Karpas-422 (cell line): ENCODE results near the gene TTBK1. TPM values are rescaled to one million over a fixed set of nuclear protein-coding genes. Genes with fewer than 3 reads are reported as not detected.

ENCODE experiments used
- DNase-seq: peaks from one replicate; pipeline ENCODE4 v3.0.0-alpha.2; 2015
- H2AFZ ChIP-seq: fragments of 200-600 bp; sonication (generic); 2 replicates; pipeline ENCODE4 v1.6.1; 2014; ENCODE audit warnings: antibody characterized with exemption, low read length, mixed read lengths
- H3K27ac ChIP-seq: fragments of 200-600 bp; sonication (generic); 2 replicates; pipeline ENCODE4 v1.5.1; 2014; ENCODE audit warnings: mild to moderate bottlenecking, low read length, moderate library complexity
- H3K27me3 ChIP-seq: fragments of 200-600 bp; sonication (generic); 2 replicates; pipeline ENCODE4 v1.6.1; 2014; ENCODE audit warnings: low read length, mixed read lengths
- H3K36me3 ChIP-seq: fragments of 200-600 bp; sonication (generic); 2 replicates; pipeline ENCODE4 v1.6.1; 2014; ENCODE audit warnings: low read length, mixed read lengths; ENCODE audit not compliant: insufficient read depth
- H3K4me1 ChIP-seq: fragments of 200-600 bp; sonication (generic); 2 replicates; pipeline ENCODE4 v1.6.1; 2014; ENCODE audit warnings: mild to moderate bottlenecking, low read length, mixed read lengths
- H3K4me2 ChIP-seq: fragments of 200-600 bp; sonication (generic); 2 replicates; pipeline ENCODE4 v1.6.1; 2014; ENCODE audit warnings: low read length, low read depth, mild to moderate bottlenecking; ENCODE audit not compliant: poor library complexity, severe bottlenecking
- H3K4me3 ChIP-seq: fragments of 200-600 bp; sonication (generic); 2 replicates; pipeline ENCODE4 v1.5.1; 2014; ENCODE audit warnings: mild to moderate bottlenecking, antibody characterized with exemption, low read length, mixed read lengths
- H3K79me2 ChIP-seq: fragments of 200-600 bp; sonication (generic); 2 replicates; pipeline ENCODE4 v1.6.1; 2014; ENCODE audit warnings: mild to moderate bottlenecking, low read length, mixed read lengths
- H3K9ac ChIP-seq: fragments of 200-600 bp; sonication (generic); 2 replicates; pipeline ENCODE4 v1.6.0; 2014; ENCODE audit warnings: low read length
- H3K9me2 ChIP-seq: fragments of 200-600 bp; sonication (generic), shearing (Covaris generic); replicated peaks from 2 replicates; pipeline ENCODE4 v1.6.0; 2014; ENCODE audit warnings: mild to moderate bottlenecking, low read length, moderate library complexity; ENCODE audit not compliant: insufficient read depth
- H3K9me3 ChIP-seq: fragments of 300-700, 200-600 bp; sonication (generic); 2 replicates; pipeline ENCODE4 v1.6.1; 2014; ENCODE audit warnings: low read length, mixed read lengths
- H4K20me1 ChIP-seq: fragments of 200-600 bp; sonication (generic); 2 replicates; pipeline ENCODE4 v1.6.1; 2014; ENCODE audit warnings: mild to moderate bottlenecking, antibody characterized with exemption, low read length, low read depth; ENCODE audit not compliant: insufficient read depth
- total RNA-seq: library from RNA; depleted of rRNA; stranded (reverse); fragments of >200 nt; shearing (Covaris generic); gene quantifications from 2 replicates; pipeline ENCODE4 v1.2.3, GENCODE V29; 2014; ENCODE audit warnings: low replicate concordance

Gene TTBK1
- total RNA-seq, 1 experiment from 2014 or later = 0.34 TPM

DNA sequence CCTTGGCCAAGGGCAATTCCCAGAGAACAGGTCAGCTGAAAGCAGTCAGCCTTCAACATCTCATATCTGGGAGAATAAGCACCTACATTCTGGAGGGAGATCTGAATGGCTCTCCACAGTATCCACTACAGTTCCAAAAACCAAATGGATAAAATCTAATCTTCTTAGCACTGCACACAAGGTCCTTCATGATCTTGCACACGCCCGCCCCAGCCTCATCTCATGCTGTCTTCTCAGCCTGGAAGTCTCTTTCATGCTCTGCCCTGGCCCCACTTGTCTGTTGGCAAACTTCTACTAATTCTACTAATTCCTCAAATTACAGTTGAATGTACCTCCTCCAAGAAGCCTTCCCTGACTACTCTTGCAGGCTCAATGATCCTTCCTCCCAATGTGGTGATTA, 1.8 kb upstream of the TTBK1 start:
- Histone ChIP-seq H3K4me1 (peaks cover 15% of the 10 kb centered on the region), H3K79me2 (no peaks in the 10 kb centered on the region), H3K4me3 (no peak overlapping the region), H3K9ac (0 out of 2 replicates have a peak overlapping the region, but pooled peaks have one; percentile 29), H2AFZ (no peak overlapping the region), H3K36me3 (no peaks in the 10 kb centered on the region), H3K27me3 (no peaks in the 10 kb centered on the region), H3K9me2 (no peaks in the 10 kb centered on the region), H4K20me1 (no peaks in the 10 kb centered on the region), H3K27ac (no peak overlapping the region), H3K4me2 (no peak overlapping the region), H3K9me3 (no peaks in the 10 kb centered on the region)
- no peak for DNase-seq

- H3K9me3 ChIP-seq = no peaks in the 10 kb centered on the region
- H3K9me2 ChIP-seq = no peaks in the 10 kb centered on the region
- H3K4me1 ChIP-seq = peaks cover 29% of the 10 kb centered on the region
- H4K20me1 ChIP-seq = no peaks in the 10 kb centered on the region
- no peak for DNase-seq
- no peak overlapping the region for H2AFZ ChIP-seq
- H3K4me2 ChIP-seq = no peak overlapping the region
- H3K27me3 ChIP-seq = no peaks in the 10 kb centered on the region
- H3K9ac ChIP-seq = no peak overlapping the region
- no peak overlapping the region for H3K4me3 ChIP-seq
- H3K27ac ChIP-seq = no peak overlapping the region
- no peaks in the 10 kb centered on the region for H3K79me2 ChIP-seq
- H3K36me3 ChIP-seq = no peaks in the 10 kb centered on the region
These were observed 512 bp downstream of the TTBK1 start for GRCh38 chr6:43243664-43244321.

DNA sequence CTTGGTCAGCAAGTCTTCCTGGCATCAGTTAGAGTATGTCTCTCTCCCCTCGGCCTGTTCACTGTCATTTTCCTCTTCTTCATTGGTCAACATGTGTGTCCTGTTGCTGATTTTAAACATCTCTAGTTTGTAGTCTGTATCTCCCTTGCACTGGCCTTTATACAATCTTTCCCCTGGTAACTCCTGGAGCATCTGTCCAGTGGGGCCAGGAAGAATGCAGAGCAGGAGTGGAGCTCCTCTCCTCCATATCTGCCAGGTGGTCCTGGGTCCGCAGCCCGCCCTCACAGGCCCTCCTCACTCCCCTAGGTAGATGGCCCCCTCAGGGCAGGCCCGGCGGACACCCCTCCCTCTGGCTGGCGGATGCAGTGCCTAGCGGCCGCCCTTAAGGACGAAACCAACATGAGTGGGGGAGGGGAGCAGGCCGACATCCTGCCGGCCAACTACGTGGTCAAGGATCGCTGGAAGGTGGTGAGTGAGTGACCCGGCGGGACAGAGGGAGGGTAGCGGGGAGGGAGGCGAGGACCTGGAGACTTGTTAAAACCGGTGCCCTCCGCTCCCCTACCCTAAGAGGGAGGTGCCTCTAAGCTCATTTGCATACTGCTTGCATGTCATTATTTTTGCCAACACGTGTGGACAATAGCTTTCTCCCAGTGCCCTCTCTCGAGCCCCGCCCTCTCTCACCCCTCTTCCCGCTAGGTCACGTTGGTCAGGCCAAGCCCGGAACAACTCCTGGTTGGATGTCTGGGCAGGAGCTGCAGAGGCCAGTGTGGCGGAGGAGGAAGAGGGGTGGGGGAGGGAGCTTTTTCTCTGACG, 3.2 kb downstream of the TTBK1 start:
- Histone ChIP-seq H3K79me2 (no peaks in the 10 kb centered on the region), H3K4me1 (peaks cover 33% of the 10 kb centered on the region), H3K9me2 (no peaks in the 10 kb centered on the region), H2AFZ (peak overlapping the region; percentile 92), H3K27me3 (no peaks in the 10 kb centered on the region), H3K9me3 (no peaks in the 10 kb centered on the region), H4K20me1 (no peaks in the 10 kb centered on the region), H3K27ac (no peak overlapping the region), H3K9ac (peak overlapping the region; percentile 74), H3K4me3 (peak overlapping the region; percentile 77), H3K36me3 (no peaks in the 10 kb centered on the region), H3K4me2 (peak overlapping the region; percentile 95)
- peak; percentile 91 for DNase-seq

DNA sequence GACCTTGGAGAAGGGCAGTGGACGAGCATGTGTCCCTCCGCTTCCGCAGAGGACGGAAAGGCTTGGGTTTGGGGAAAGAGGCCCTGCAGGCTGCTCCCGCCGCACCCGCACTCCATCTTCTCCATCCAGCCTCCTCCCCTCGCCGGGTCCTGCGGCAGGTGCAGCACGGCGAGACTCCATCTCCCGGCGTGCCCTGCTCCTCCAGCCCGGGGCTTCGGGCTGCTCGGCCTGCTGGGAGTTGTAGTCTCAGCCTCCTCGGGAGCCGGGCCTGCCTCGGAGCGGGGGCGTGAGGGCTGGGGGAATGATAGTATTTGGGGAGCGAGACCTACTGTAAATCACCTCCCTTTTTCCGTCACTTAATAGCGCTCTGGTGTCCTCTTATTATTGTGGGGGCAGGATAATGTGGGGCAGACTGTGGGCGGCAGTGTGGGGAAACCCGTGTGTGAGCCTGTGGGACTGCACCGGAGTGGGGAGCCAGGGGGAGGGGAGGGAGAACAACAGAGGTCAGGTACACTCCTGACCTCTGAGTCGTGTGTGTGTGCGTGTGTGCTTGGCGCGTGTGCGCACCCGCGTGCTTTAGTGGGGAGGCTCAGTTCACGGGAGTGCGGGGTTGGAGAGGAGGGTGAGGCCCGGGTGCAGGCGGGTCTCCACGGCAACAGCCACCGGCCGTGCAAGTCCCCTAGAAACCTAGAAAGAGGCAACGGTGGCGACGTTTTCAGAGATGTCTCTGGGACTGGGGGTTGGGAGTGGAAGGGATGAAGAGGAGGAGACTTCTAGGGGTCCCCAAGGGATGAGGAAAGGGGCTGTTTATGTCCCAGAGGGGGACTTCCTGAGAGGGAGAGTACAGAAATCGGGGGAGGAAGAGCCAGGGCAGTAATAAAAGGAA, 4.1 kb downstream of the TTBK1 start:
- H2AFZ ChIP-seq = peak overlapping the region; percentile 92
- peak overlapping the region; percentile 95 for H3K4me2 ChIP-seq
- no peaks in the 10 kb centered on the region for H3K36me3 ChIP-seq
- no peaks in the 10 kb centered on the region for H3K9me3 ChIP-seq
- peaks cover 33% of the 10 kb centered on the region for H3K4me1 ChIP-seq
- H3K9ac ChIP-seq = peak overlapping the region; percentile 74
- DNase-seq = peak; percentile 93
- no peak overlapping the region for H3K27ac ChIP-seq
- no peaks in the 10 kb centered on the region for H3K9me2 ChIP-seq
- H3K4me3 ChIP-seq = peak overlapping the region; percentile 77
- no peaks in the 10 kb centered on the region for H3K79me2 ChIP-seq
- no peaks in the 10 kb centered on the region for H3K27me3 ChIP-seq
- H4K20me1 ChIP-seq = no peaks in the 10 kb centered on the region

DNA sequence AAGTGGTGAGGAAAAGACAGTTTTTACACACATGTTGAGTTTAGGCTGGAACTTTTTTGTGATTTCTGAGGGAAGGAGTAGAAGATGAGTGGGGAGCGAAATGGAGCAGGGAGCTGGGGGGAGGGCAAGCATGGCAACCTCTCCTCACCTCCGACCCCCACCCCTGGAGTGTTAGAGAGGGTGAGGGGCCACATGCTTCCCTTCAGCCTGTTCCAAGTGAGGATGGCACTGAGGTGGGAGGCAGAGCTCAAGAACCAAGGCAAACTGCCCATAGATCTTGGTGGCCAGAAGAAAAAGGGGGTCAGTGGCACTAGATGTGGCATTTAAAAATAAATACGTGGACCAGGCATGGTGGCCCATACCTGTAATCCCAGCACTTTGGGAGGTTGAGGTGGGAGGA, 4.8 kb downstream of the TTBK1 start:
- Histone ChIP-seq H3K9me3 (no peaks in the 10 kb centered on the region), H4K20me1 (no peaks in the 10 kb centered on the region), H3K36me3 (no peaks in the 10 kb centered on the region), H3K4me1 (peaks cover 33% of the 10 kb centered on the region), H3K9ac (peak overlapping the region; percentile 74), H3K27ac (no peak overlapping the region), H3K4me3 (peak overlapping the region; percentile 77; the same call in 1 of the 2 replicates), H3K4me2 (peak overlapping the region; percentile 95), H2AFZ (no peak overlapping the region), H3K9me2 (no peaks in the 10 kb centered on the region), H3K27me3 (no peaks in the 10 kb centered on the region), H3K79me2 (no peaks in the 10 kb centered on the region)
- DNase-seq = no peak

DNA sequence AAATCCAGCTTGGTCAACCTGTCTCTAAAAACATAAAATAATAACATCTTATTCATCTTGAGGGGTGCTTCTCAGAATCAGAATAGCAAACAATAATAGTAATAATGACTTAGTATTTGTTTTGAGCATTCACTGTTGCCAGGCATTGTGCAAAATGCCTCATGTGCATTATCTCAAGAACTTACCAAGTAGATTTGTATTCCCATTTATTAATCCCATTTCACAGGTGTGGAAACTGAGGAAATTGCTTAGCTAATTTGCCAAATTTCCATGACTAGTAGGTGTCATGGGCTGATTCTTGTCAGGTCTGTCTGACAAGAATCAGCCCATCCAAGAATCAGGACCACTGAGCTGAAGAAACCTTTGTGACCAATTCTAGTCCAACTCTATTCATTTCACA, 5.5 kb downstream of the TTBK1 start:
- H3K9me2 ChIP-seq = no peaks in the 10 kb centered on the region
- no peaks in the 10 kb centered on the region for H3K27me3 ChIP-seq
- peaks cover 33% of the 10 kb centered on the region for H3K4me1 ChIP-seq
- no peak for DNase-seq
- no peak overlapping the region for H3K27ac ChIP-seq
- no peak overlapping the region for H2AFZ ChIP-seq
- H3K9ac ChIP-seq = no peak overlapping the region
- H3K9me3 ChIP-seq = no peaks in the 10 kb centered on the region
- H4K20me1 ChIP-seq = no peaks in the 10 kb centered on the region
- H3K4me3 ChIP-seq = no peak overlapping the region
- no peaks in the 10 kb centered on the region for H3K36me3 ChIP-seq
- H3K79me2 ChIP-seq = no peaks in the 10 kb centered on the region
- H3K4me2 ChIP-seq = no peak overlapping the region

DNA sequence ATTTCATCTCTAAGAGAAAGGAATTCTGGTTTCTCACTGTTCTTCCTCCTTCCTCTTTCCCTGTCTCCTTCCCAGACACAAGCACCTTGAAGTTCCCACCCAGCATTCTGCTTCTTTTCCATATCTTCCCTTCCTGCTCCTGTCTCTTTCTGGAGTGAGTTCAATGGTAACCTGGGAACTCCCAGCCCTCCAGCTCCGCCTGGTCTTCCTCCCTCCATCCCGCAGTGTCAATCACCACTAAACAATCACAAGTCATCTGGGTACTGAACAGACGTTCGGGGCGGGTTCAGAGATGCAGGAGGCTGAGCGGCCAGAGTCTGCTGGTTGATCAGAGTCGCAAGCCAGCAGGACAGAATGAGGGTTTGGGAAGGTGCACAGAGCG, 7.7 kb downstream of the TTBK1 start:
- H2AFZ ChIP-seq = no peak overlapping the region; the same call in 1 of the 2 replicates

DNA sequence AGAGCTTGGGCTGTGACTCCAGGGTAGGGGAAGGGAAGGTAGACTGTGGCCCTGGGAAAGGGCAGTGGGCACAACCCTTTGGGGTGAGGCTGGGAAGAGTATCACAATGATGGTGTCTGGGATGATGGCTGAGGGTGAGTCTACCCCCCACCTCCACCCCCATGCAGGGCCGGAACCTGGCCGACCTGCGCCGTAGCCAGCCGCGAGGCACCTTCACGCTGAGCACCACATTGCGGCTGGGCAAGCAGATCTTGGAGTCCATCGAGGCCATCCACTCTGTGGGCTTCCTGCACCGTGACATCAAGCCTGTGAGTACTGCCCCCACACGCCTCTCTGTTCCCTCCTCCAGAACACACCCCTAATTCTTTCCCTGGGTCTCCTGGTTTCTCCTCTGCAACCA, 10.1 kb downstream of the TTBK1 start:
- H3K79me2 ChIP-seq = no peaks in the 10 kb centered on the region
- H2AFZ ChIP-seq = no peak overlapping the region
- H3K4me1 ChIP-seq = peaks cover 18% of the 10 kb centered on the region
- H3K9me2 ChIP-seq = no peaks in the 10 kb centered on the region
- H3K36me3 ChIP-seq = no peaks in the 10 kb centered on the region
- no peak overlapping the region for H3K4me2 ChIP-seq
- no peaks in the 10 kb centered on the region for H4K20me1 ChIP-seq
- no peak for DNase-seq
- H3K9ac ChIP-seq = no peak overlapping the region
- H3K27ac ChIP-seq = no peak overlapping the region
- H3K27me3 ChIP-seq = no peaks in the 10 kb centered on the region
- no peaks in the 10 kb centered on the region for H3K9me3 ChIP-seq
- no peak overlapping the region for H3K4me3 ChIP-seq

More for the DNA sequence above, 7.7 kb downstream of the TTBK1 start:
- Histone ChIP-seq H3K4me1 (peaks cover 22% of the 10 kb centered on the region), H4K20me1 (no peaks in the 10 kb centered on the region), H3K4me3 (no peak overlapping the region), H3K27ac (no peak overlapping the region), H3K79me2 (no peaks in the 10 kb centered on the region), H3K9me2 (no peaks in the 10 kb centered on the region), H3K4me2 (no peak overlapping the region), H3K9me3 (no peaks in the 10 kb centered on the region), H3K9ac (no peak overlapping the region), H3K27me3 (no peaks in the 10 kb centered on the region), H3K36me3 (no peaks in the 10 kb centered on the region)
- no peak for DNase-seq
